Umbilical cord (tissue), 2 donors: ENCODE data around the gene RILPL1. TPM values are rescaled to one million over a fixed set of nuclear protein-coding genes. Genes with fewer than 3 reads are reported as not detected.
"Not testable (repeated sequence)": the region's sequence is repeated elsewhere in the genome, so short reads cannot be mapped to it uniquely, and the experiment has no call there.

Source experiments
- DNase-seq: peaks from one replicate; pipeline ENCODE4 v3.0.0-alpha.2; 2015; ENCODE audit warnings: low spot score
- total RNA-seq: library from RNA; depleted of rRNA; stranded (reverse); fragments of >200 nt; gene quantifications from one replicate; pipeline ENCODE4 v1.2.3, GENCODE V29; 2014; ENCODE audit warnings: low replicate concordance; ENCODE audit not compliant: insufficient read depth

Gene RILPL1
- total RNA-seq, 1 donor from 2014 or later: 8.2 TPM

DNA sequence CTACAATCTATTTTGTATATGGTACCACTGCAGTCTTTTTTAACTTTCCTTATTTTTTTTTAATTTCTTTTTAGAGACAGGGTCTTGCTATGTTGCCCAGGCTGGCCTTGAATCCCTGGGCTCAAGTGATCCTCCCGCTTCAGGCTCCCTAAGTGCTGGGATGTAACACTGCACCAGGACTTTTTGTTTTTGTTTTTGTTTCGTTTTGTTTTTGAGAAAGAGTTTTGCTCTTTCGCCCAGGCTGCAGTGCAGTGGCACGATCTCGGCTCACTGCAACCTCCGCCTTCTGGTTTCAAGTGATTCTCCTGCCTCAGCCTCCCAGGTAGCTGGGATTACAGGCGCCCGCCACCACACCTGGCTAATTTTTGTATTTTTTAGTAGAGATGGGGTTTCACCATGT is 104.4 kb downstream of the RILPL1 start:
- not testable (repeated sequence) for DNase-seq

DNA sequence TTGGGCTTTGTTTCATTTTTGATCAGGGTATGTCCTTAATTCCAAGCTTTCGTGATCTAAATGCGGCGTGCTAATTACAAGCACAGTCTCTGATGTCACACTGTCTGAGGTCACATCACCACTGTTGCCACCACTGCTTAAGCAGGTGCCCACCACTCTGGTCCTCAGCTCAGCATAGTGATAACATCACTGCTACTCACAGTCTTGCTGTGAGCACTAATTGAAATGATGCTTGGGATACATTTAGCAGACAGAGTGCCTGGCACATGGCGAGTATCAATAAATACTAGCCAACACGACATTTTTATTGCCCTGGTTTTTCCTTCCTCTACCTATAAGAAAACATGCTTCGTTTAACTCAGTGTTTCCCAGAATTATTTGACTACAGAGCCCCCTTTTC is 104.9 kb downstream of the RILPL1 start:
- no peak for DNase-seq

DNA sequence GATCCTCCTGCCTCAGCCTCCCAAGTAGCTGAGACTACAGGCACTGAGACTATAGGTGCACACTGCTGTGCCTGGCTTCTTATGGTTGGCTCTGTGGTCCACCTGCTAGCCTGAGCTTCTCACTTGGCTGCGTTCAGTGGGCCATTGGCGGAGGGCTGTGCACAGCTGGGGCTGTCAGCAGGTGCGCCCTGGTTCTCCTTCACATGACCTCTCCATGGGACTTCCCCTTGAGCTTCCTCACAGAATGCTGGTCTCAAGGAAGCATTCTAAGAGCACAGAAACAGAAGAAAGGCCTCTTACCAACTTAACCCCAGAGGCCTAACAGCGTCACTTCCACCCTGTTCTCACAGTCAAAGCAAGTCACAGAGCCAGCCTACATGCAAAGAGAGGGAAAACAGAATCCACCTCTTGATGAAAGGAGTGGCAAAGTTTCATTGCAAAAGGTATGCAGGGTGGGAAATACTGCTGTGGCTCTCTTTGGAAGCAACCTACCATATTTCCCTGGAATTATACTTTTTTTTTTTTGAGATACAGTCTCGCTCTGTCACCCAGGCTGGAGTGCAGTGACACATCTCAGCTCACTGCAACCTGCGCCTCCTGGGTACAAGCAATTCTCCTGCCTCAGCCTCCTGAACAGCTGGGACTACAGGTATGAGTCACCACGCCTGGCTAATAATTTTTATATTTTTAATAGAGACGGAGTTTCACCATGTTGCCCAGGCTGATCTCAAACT is 106.3 kb downstream of the RILPL1 start:
- DNase-seq: no peak

GRCh38 chr12:123421314-123421713 is 112.2 kb downstream of the RILPL1 start:
- DNase-seq: no peak

Other genes with a start within 250 kb of the RILPL1 start
- 20.9 TPM for gene SBNO1, start 168.9 kb downstream of the RILPL1 start, total RNA-seq
- gene KMT5A, start 149.6 kb downstream of the RILPL1 start, total RNA-seq: 6.3 TPM
- gene RILPL2, start 97.0 kb downstream of the RILPL1 start, total RNA-seq: 5.3 TPM
- 14.4 TPM for gene SNRNP35, start 75.6 kb downstream of the RILPL1 start, total RNA-seq
- 456 TPM for gene TMED2, start 50.8 kb upstream of the RILPL1 start, total RNA-seq
- 14.4 TPM for gene DDX55, start 68.4 kb upstream of the RILPL1 start, total RNA-seq
- gene EIF2B1, start 100.0 kb upstream of the RILPL1 start, total RNA-seq: 53.0 TPM
- gene GTF2H3, start 100.1 kb upstream of the RILPL1 start, total RNA-seq: 15.4 TPM
- gene TCTN2, start 137.4 kb upstream of the RILPL1 start, total RNA-seq: 9.9 TPM
- 11.1 TPM for gene ATP6V0A2, start 178.6 kb upstream of the RILPL1 start, total RNA-seq
- 0.72 TPM for gene DNAH10, start 228.6 kb upstream of the RILPL1 start, total RNA-seq